ENCODE measurements around the gene LCN10. TPM values are rescaled to one million over a fixed set of nuclear protein-coding genes. Genes with fewer than 3 reads are reported as not detected.
A peak's percentile ranks its signal among the peaks of the same experiment; 100 is the strongest.

Gene LCN10
- polyA plus RNA-seq, 2 donors = 5.3 to 14.9 TPM

GRCh38 chr9:136741883-136742571 is 713 bp downstream of the LCN10 start:
- H3K36me3 ChIP-seq (ENCODE audit: control insufficient read depth in 2 of 2, insufficient read depth in 2 of 2, low read length in 1 of 2) = no peaks in the 10 kb centered on the region
- no peak overlapping the region for H3K27ac ChIP-seq (ENCODE audit: low read depth in 2 of 2, low read length in 1 of 2)
- WGBS, 2 donors = 18 to 21% methylated on average over 32 of the region's 32 CpGs
- peak overlapping the region in 1 of 2 donors; percentile 26 for H3K4me3 ChIP-seq (ENCODE audit: low read depth in 1 of 2, low read length in 2 of 2)
- no peaks in the 10 kb centered on the region for H3K27me3 ChIP-seq (ENCODE audit: control insufficient read depth in 1 of 2, insufficient read depth in 2 of 2, low read length in 2 of 2)
- H3K4me1 ChIP-seq (ENCODE audit: control insufficient read depth in 2 of 2, insufficient read depth in 2 of 2, low read length in 1 of 2) = peaks cover 12 to 16% of the 10 kb centered on the region in 2 donors
- no peaks in the 10 kb centered on the region for H3K9me3 ChIP-seq (ENCODE audit: control insufficient read depth in 2 of 2, insufficient read depth in 1 of 2, low read depth in 1 of 2, low read length in 1 of 2)

- peaks cover 11 to 16% of the 10 kb centered on the region in 2 donors for H3K4me1 ChIP-seq (ENCODE audit: control insufficient read depth in 2 of 2, insufficient read depth in 2 of 2, low read length in 1 of 2)
- H3K27me3 ChIP-seq (ENCODE audit: control insufficient read depth in 1 of 2, insufficient read depth in 2 of 2, low read length in 2 of 2) = no peaks in the 10 kb centered on the region
- 16 to 20% methylated on average over 37 of the region's 37 CpGs for WGBS, 2 donors
- H3K27ac ChIP-seq (ENCODE audit: low read depth in 2 of 2, low read length in 1 of 2) = no peak overlapping the region
- H3K4me3 ChIP-seq (ENCODE audit: low read depth in 1 of 2, low read length in 2 of 2) = peak overlapping the region in 1 of 2 donors; percentile 26
- H3K36me3 ChIP-seq (ENCODE audit: control insufficient read depth in 2 of 2, insufficient read depth in 2 of 2, low read length in 1 of 2) = no peaks in the 10 kb centered on the region
- H3K9me3 ChIP-seq (ENCODE audit: control insufficient read depth in 2 of 2, insufficient read depth in 1 of 2, low read depth in 1 of 2, low read length in 1 of 2) = no peaks in the 10 kb centered on the region
Measured at GRCh38 chr9:136740971-136741882, 1.5 kb downstream of the LCN10 start.

- H3K27me3 ChIP-seq (ENCODE audit: control insufficient read depth in 1 of 2, insufficient read depth in 2 of 2, low read length in 2 of 2) = no peaks in the 10 kb centered on the region
- H3K36me3 ChIP-seq (ENCODE audit: control insufficient read depth in 2 of 2, insufficient read depth in 2 of 2, low read length in 1 of 2) = no peaks in the 10 kb centered on the region
- no peak overlapping the region for H3K27ac ChIP-seq (ENCODE audit: low read depth in 2 of 2, low read length in 1 of 2)
- no peak overlapping the region for H3K4me3 ChIP-seq (ENCODE audit: low read depth in 1 of 2, low read length in 2 of 2)
- H3K9me3 ChIP-seq (ENCODE audit: control insufficient read depth in 2 of 2, insufficient read depth in 1 of 2, low read depth in 1 of 2, low read length in 1 of 2) = no peaks in the 10 kb centered on the region
- 76 to 79% methylated on average over 16 of the region's 16 CpGs for WGBS, 2 donors
- H3K4me1 ChIP-seq (ENCODE audit: control insufficient read depth in 2 of 2, insufficient read depth in 2 of 2, low read length in 1 of 2) = peaks cover 11 to 16% of the 10 kb centered on the region in 2 donors
Measured at GRCh38 chr9:136740491-136740890, 2.2 kb downstream of the LCN10 start.

- no peaks in the 10 kb centered on the region for H3K36me3 ChIP-seq (ENCODE audit: control insufficient read depth in 2 of 2, insufficient read depth in 2 of 2, low read length in 1 of 2)
- WGBS, 2 donors = 84 to 85% methylated on average over 11 of the region's 11 CpGs
Measured at GRCh38 chr9:136740069-136740468, 2.7 kb downstream of the LCN10 start.

GRCh38 chr9:136739509-136739908 is 3.2 kb downstream of the LCN10 start:
- H3K27ac ChIP-seq (ENCODE audit: low read depth in 2 of 2, low read length in 1 of 2) = no peak overlapping the region
- H3K4me1 ChIP-seq (ENCODE audit: control insufficient read depth in 2 of 2, insufficient read depth in 2 of 2, low read length in 1 of 2) = peaks cover 11 to 16% of the 10 kb centered on the region in 2 donors
- H3K27me3 ChIP-seq (ENCODE audit: control insufficient read depth in 1 of 2, insufficient read depth in 2 of 2, low read length in 2 of 2) = no peaks in the 10 kb centered on the region
- no peaks in the 10 kb centered on the region for H3K9me3 ChIP-seq (ENCODE audit: control insufficient read depth in 2 of 2, insufficient read depth in 1 of 2, low read depth in 1 of 2, low read length in 1 of 2)
- WGBS, 2 donors = 74 to 85% methylated on average over 23 of the region's 23 CpGs
- no peak overlapping the region for H3K4me3 ChIP-seq (ENCODE audit: low read depth in 1 of 2, low read length in 2 of 2)
- no peaks in the 10 kb centered on the region for H3K36me3 ChIP-seq (ENCODE audit: control insufficient read depth in 2 of 2, insufficient read depth in 2 of 2, low read length in 1 of 2)

More at GRCh38 chr9:136740069-136740468, 2.7 kb downstream of the LCN10 start:
- H3K4me1 ChIP-seq (ENCODE audit: control insufficient read depth in 2 of 2, insufficient read depth in 2 of 2, low read length in 1 of 2) = peaks cover 11 to 16% of the 10 kb centered on the region in 2 donors
- no peaks in the 10 kb centered on the region for H3K27me3 ChIP-seq (ENCODE audit: control insufficient read depth in 1 of 2, insufficient read depth in 2 of 2, low read length in 2 of 2)
- no peak overlapping the region for H3K27ac ChIP-seq (ENCODE audit: low read depth in 2 of 2, low read length in 1 of 2)
- H3K9me3 ChIP-seq (ENCODE audit: control insufficient read depth in 2 of 2, insufficient read depth in 1 of 2, low read depth in 1 of 2, low read length in 1 of 2) = no peaks in the 10 kb centered on the region
- no peak overlapping the region for H3K4me3 ChIP-seq (ENCODE audit: low read depth in 1 of 2, low read length in 2 of 2)

- WGBS, 2 donors = 91 to 93% methylated on average over 20 of the region's 20 CpGs
- H3K4me3 ChIP-seq (ENCODE audit: low read depth in 1 of 2, low read length in 2 of 2) = no peak overlapping the region
- H3K4me1 ChIP-seq (ENCODE audit: control insufficient read depth in 2 of 2, insufficient read depth in 2 of 2, low read length in 1 of 2) = peaks cover 11 to 16% of the 10 kb centered on the region in 2 donors
- no peaks in the 10 kb centered on the region for H3K9me3 ChIP-seq (ENCODE audit: control insufficient read depth in 2 of 2, insufficient read depth in 1 of 2, low read depth in 1 of 2, low read length in 1 of 2)
- no peak overlapping the region for H3K27ac ChIP-seq (ENCODE audit: low read depth in 2 of 2, low read length in 1 of 2)
- H3K27me3 ChIP-seq (ENCODE audit: control insufficient read depth in 1 of 2, insufficient read depth in 2 of 2, low read length in 2 of 2) = no peaks in the 10 kb centered on the region
- H3K36me3 ChIP-seq (ENCODE audit: control insufficient read depth in 2 of 2, insufficient read depth in 2 of 2, low read length in 1 of 2) = no peaks in the 10 kb centered on the region
Measured at GRCh38 chr9:136738960-136739359, 3.8 kb downstream of the LCN10 start.

GRCh38 chr9:136735812-136736480 is 6.8 kb downstream of the LCN10 start:
- Histone ChIP-seq H3K4me3 (ENCODE audit: low read depth in 1 of 2, low read length in 2 of 2) (no peak overlapping the region), H3K27ac (ENCODE audit: low read depth in 2 of 2, low read length in 1 of 2) (no peak overlapping the region)
- WGBS, 2 donors = 85 to 87% methylated on average over 20 to 21 of the region's 21 CpGs

GRCh38 chr9:136734837-136735496 is 7.8 kb downstream of the LCN10 start:
- H3K36me3 ChIP-seq (ENCODE audit: control insufficient read depth in 2 of 2, insufficient read depth in 2 of 2, low read length in 1 of 2) = no peaks in the 10 kb centered on the region
- WGBS, 2 donors = 82 to 84% methylated on average over 12 of the region's 12 CpGs
- no peaks in the 10 kb centered on the region for H3K27me3 ChIP-seq (ENCODE audit: control insufficient read depth in 1 of 2, insufficient read depth in 2 of 2, low read length in 2 of 2)
- H3K4me1 ChIP-seq (ENCODE audit: control insufficient read depth in 2 of 2, insufficient read depth in 2 of 2, low read length in 1 of 2) = no peaks in the 10 kb centered on the region
- H3K27ac ChIP-seq (ENCODE audit: low read depth in 2 of 2, low read length in 1 of 2) = no peak overlapping the region
- no peaks in the 10 kb centered on the region for H3K9me3 ChIP-seq (ENCODE audit: control insufficient read depth in 2 of 2, insufficient read depth in 1 of 2, low read depth in 1 of 2, low read length in 1 of 2)
- no peak overlapping the region for H3K4me3 ChIP-seq (ENCODE audit: low read depth in 1 of 2, low read length in 2 of 2)

More at GRCh38 chr9:136735812-136736480, 6.8 kb downstream of the LCN10 start:
- Histone ChIP-seq H3K9me3 (ENCODE audit: control insufficient read depth in 2 of 2, insufficient read depth in 1 of 2, low read depth in 1 of 2, low read length in 1 of 2) (no peaks in the 10 kb centered on the region), H3K27me3 (ENCODE audit: control insufficient read depth in 1 of 2, insufficient read depth in 2 of 2, low read length in 2 of 2) (no peaks in the 10 kb centered on the region), H3K36me3 (ENCODE audit: control insufficient read depth in 2 of 2, insufficient read depth in 2 of 2, low read length in 1 of 2) (no peaks in the 10 kb centered on the region), H3K4me1 (ENCODE audit: control insufficient read depth in 2 of 2, insufficient read depth in 2 of 2, low read length in 1 of 2) (peaks cover 0 to 1% of the 10 kb centered on the region in 2 donors)

GRCh38 chr9:136733611-136734010 is 9.1 kb downstream of the LCN10 start:
- Histone ChIP-seq H3K36me3 (ENCODE audit: control insufficient read depth in 2 of 2, insufficient read depth in 2 of 2, low read length in 1 of 2) (no peaks in the 10 kb centered on the region), H3K9me3 (ENCODE audit: control insufficient read depth in 2 of 2, insufficient read depth in 1 of 2, low read depth in 1 of 2, low read length in 1 of 2) (no peaks in the 10 kb centered on the region), H3K27me3 (ENCODE audit: control insufficient read depth in 1 of 2, insufficient read depth in 2 of 2, low read length in 2 of 2) (no peaks in the 10 kb centered on the region), H3K4me1 (ENCODE audit: control insufficient read depth in 2 of 2, insufficient read depth in 2 of 2, low read length in 1 of 2) (peaks cover 3 to 5% of the 10 kb centered on the region in 2 donors), H3K4me3 (ENCODE audit: low read depth in 1 of 2, low read length in 2 of 2) (no peak overlapping the region), H3K27ac (ENCODE audit: low read depth in 2 of 2, low read length in 1 of 2) (no peak overlapping the region)
- 86 to 91% methylated on average over 12 of the region's 12 CpGs for WGBS, 2 donors

Measured in esophagus (tissue), 2 donors.